Activated T-cell treated with anti-CD3 and anti-CD28 coated beads for 24 hours (primary cell): Measurements from ENCODE around the gene ZNF557.

Source experiments
- DNase-seq: peaks from one replicate; pipeline ENCODE4 v3.0.0-alpha.2; 2020; ENCODE audit warnings: low read depth

Gene ZNF557

DNA sequence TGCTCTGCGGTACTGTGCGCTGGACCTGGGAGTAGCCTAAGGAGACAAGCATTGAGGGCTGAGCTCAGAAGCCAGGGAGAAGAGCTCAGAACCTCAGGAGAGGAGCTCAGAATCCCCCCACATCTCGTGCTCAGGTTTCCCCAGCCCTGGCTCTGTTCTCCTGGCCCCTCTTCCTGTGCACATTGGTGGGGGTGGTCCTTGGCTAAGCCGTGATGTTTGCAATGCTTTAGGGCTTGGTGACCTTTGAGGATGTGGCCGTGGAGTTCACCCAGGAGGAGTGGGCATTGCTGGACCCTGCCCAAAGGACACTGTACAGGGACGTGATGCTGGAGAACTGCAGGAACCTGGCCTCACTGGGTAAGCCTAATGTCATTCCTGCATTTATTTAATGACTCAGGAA, 6.6 kb downstream of the ZNF557 start:
- DNase-seq = no peak

DNA sequence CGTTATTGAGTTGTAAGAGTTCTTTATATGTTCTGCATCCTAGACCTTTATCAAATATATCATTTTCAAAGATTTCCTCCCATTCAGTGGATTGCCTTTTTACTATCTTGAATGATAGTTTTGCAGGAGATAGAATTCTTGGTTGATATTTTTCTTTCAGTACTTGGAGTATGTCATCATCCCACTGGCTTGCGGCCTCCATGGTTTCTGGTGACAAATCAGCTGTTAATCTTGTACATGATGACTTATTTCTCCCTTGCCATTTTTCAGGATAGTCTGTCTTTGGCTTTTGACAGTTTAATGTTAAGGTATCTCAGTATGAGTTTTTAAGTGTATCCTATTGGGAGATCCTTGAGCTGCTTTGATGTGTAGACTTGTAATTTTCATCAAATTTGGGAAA, 8.5 kb downstream of the ZNF557 start:
- no peak for DNase-seq

DNA sequence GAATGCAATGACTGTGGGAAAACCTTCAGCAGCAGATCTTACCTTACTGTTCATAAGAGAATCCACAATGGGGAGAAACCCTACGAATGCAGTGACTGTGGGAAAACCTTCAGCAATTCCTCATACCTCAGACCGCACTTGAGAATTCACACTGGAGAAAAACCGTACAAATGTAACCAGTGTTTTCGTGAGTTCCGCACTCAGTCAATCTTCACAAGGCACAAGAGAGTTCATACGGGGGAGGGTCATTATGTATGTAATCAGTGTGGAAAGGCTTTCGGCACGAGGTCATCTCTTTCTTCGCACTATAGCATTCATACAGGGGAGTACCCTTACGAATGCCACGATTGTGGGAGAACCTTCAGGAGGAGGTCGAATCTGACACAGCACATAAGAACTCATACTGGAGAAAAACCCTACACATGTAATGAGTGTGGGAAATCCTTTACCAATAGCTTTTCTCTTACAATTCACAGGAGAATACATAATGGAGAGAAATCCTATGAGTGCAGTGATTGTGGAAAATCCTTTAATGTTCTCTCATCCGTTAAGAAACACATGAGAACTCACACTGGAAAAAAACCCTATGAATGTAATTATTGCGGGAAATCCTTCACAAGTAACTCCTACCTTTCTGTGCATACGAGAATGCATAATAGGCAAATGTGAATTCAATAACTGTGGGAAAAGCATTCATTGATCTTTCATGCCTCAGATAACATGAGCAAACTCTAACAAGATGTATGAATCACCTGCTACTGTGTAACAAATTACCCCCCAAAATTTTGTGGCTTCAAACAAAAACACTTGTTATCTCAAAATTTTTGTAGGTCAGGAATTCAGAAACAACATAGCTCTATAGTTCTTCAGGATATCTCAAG, 13.8 kb downstream of the ZNF557 start:
- DNase-seq = no peak

DNA sequence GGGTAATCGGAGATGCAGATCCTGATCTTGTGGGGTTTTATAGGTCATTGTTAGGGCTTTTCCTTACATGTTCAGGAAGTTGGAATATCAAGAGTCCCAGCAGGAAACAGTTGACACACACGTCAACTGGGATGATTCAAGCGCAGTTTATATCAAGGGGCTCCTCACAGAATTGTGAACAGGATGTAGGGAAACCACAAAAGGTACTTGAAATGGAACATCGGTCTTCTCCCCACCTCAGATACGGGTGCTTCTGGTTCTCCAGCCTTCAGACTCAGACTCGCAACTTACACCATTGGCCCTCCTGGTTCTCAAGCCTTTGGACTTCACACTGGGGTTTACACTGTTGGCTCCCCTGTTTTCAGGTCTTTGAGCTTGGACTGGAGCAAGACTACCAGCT, 19.5 kb downstream of the ZNF557 start:
- no peak for DNase-seq

DNA sequence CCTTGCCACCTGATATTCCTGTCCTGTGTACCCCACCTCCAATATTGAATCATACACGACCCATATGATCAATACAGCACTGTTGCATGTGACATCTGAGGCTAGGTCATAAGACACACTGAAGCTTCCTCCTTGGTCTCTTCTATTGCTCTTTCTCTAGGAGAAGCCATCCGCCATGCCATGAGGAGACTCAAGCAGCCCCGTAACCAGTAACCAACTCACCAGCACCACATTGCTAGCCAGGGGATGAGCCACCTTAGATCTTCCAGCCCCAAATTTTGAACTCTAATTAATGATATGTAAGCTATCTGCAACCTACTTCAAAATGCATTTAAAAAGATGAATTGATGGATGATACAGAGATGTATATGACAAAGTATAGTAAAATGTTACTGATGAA, 28.6 kb downstream of the ZNF557 start:
- DNase-seq = no peak

GRCh38 chr19:7098701-7099596, 29.4 kb downstream of the ZNF557 start:
- peak; percentile 87 for DNase-seq

- no peak for DNase-seq
These were observed 30.1 kb downstream of the ZNF557 start for GRCh38 chr19:7099597-7099921.

GRCh38 chr19:7101498-7102253, 32.2 kb downstream of the ZNF557 start:
- no peak for DNase-seq

- DNase-seq = no peak
These were observed 35.4 kb downstream of the ZNF557 start for GRCh38 chr19:7104747-7105447.

GRCh38 chr19:7106711-7107657, 37.5 kb downstream of the ZNF557 start:
- DNase-seq = no peak

DNA sequence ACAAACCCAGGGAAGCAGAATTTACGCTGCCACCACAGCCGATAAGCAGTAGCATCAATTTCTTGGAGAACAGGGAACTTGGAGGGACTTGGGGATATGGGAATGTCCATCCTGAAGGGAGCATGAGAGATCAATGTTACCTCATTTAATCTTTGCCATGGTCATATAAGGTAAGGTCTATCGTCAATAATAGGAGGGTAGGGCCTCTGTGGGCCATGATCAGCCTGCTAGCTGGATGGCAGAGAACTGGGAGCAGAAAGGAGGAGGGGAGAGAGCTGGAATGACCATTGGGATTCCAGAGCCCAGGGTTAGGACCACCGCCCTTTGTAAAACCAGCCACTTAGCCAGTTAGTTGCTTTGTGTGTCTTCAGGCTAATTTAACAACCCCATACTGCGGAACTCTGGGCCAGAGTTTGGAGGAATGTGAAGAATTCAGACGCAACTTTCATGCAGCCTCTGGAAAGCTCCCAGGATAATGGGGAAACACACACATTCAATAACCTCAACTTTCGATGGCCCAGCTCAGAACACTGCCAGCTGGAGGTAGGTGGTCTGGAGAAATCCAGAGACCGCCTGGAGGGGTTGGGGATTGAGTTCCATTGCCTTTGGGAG, 40.3 kb downstream of the ZNF557 start:
- no peak for DNase-seq

DNA sequence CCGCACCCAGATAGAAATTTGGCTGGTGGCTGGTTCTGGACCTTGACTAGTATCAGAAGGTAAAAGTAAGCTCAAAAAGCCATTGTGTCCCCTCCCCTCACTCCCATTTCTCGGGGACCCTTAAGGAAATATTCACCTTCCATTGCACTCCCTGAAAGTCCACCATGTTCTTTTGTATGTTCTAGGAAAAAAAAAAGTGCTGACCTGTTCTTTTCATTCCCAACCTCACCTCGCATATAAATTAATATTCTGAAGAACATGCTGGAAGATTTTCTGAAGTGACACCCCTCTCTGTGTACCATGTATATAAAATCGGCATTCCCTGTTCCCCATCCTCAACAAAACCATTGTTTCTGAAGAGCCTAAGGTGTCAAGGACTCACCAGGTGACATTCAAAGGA, 43.2 kb downstream of the ZNF557 start:
- no peak for DNase-seq

DNA sequence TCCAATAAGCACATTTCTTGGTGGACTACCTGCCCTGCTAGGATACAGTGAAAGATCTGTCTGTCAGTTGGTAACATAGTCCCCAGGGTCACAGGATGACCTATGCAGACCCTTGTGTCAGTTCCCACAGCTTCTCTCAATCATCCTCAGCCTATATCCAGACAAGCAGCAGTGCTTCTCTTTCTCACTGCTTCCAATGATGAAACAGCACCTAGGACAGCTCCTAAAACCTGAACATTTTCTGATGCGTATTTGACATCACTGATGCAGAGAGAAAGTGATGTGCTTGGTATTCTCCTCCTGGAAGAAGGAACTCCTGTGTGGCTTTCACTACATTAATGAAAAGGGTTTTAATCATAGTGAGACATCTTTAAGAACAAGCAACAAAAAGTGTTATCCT, 43.7 kb downstream of the ZNF557 start:
- DNase-seq = no peak

- no peak for DNase-seq
These were observed 46.2 kb downstream of the ZNF557 start for GRCh38 chr19:7115721-7116120.

DNA sequence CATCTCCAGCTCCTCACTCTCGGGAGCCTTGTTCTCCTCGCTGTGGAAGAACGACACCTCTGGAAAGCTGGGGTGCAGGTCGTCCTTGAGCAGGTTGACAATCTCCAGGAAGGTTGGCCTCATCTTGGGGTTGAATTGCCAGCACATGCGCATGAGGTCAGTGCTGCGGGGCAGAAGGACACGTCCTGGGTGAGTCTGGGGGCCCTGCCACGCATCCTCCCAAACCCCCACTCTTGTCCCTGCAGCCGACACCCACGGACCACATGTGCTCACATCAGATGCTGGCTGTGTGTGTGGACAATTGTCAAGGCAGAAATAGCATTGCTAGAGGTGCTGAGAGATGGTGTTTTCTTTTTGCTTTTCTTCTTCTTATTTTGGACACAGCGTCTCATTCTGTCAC, 47.7 kb downstream of the ZNF557 start:
- no peak for DNase-seq

DNA sequence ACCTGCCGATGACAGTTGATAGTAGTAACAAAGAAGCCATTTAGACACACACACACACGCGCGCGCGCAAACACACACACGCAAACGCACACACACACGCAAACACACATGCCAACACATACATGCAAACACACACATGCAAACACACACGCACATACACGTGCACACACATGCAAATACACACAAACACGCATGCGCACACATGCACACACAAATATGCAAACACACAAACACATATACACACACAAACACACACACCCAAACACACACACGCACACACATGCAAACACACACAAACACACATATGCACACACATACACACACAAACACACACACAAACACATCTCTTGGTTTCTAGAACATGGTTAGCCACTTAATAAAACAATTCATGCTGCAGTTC, 50.1 kb downstream of the ZNF557 start:
- DNase-seq = no peak

- DNase-seq = no peak
These were observed 51.0 kb downstream of the ZNF557 start for GRCh38 chr19:7120499-7120898.

- no peak for DNase-seq
These were observed 53.2 kb downstream of the ZNF557 start for GRCh38 chr19:7122701-7123100.

GRCh38 chr19:7124782-7125181, 55.3 kb downstream of the ZNF557 start:
- DNase-seq = no peak

- DNase-seq = no peak
These were observed 55.7 kb downstream of the ZNF557 start for GRCh38 chr19:7125221-7125620.
